Stimulated activated CD8-positive, alpha-beta memory T cell treated with anti-CD3 and anti-CD28 coated beads, Interleukin-7, amount 100 ng/mL, for 1 hour (primary cell): ENCODE results near the gene TANC1.
"Not testable (repeated sequence)": the region's sequence is repeated elsewhere in the genome, so short reads cannot be mapped to it uniquely, and the experiment has no call there.

Source experiments
- DNase-seq, 2 donors: peaks; one replicate each; pipeline ENCODE4 v3.0.0-alpha.2; 2020; ENCODE audit warnings: low read depth in 2 of 2

The TANC1 gene

DNA sequence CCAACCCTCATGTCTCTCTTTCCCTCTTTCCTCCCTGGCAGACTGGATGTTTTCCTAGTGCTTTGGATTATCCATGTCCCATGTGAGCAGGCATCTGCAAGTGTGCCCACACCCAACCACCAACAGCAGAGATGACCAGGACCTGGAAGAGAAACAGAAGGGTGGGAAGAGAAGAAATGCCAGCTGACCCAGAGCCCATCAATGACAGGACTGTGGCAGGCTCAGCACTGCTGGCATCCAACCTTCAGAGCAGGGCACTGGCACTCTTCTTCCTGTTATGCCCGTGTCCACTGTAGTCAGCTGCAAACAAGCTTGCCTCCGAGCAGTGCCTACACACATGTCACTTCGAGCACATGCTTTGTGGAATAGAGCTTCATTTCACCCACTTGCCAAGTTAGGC is 121.1 kb downstream of the TANC1 start:
- no peak for DNase-seq

DNA sequence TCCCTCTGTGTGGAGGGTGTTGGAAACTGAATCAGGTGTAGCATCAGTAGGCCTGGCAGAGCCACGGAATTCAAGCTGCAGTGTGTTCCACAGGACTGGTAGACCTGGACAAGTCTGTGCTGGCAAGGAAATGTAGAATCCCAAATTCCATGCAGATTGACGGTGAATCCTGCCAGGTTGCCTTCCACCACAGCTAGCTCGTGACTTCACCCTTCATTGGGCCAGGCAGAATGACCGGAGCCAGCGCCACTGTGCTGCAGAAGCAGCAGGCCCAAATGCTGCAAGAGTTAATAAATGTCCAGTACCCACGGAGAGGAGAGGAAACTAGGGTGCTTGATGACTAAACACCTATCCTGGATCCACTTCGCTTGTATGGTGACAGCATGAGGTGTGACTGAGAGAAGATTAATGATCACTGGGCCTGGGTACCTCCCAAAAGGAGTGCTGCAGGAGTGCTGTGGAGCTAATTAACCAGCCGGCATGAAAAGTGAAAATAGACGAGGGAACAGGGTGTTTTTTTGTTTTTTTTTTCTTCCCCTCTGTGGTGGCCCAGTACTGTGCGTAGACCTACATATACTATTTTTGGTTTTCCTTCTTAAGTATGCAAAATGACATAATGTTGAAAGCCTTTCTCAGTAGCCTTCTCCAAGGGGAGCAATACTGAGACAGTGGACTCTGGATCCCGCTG is 122.2 kb downstream of the TANC1 start:
- no peak for DNase-seq

DNA sequence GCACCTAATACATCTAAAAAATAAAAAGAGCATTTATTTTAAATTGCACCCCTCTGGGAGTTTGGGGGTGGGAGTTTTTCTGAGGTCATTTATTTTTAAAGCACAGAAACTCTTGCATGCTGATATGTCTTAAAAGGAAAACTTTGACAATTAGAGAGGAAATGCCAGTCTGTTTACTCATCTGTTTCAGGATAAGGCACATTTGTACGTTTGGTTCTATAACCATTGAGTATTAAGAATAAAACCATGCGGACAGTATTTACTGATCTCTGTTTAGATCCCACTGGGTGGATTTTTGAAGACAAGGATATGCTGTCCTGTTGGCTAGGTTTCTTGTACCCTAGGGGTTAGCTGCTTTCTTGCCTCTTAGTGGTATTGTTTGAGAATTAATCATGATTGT is 122.9 kb downstream of the TANC1 start:
- no peak for DNase-seq

DNA sequence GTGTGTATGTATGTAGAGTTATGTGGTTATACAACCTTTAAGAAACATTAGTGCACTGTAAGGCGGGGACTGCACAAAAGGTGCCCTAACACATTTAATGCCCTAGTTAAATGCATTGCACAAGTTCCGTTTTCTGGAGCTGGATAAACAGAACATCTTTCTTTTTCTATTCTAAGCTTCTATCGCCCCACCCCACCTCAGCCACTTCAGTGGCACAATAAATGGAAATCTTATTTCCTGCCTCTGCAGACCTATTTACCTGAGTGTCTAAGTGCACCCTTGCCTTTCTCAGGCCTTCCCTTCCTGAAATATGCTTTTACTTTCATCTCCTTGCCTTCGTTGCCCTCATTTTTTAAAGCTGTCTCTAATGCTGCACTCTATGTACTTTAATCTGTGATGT is 123.5 kb downstream of the TANC1 start:
- no peak for DNase-seq

DNA sequence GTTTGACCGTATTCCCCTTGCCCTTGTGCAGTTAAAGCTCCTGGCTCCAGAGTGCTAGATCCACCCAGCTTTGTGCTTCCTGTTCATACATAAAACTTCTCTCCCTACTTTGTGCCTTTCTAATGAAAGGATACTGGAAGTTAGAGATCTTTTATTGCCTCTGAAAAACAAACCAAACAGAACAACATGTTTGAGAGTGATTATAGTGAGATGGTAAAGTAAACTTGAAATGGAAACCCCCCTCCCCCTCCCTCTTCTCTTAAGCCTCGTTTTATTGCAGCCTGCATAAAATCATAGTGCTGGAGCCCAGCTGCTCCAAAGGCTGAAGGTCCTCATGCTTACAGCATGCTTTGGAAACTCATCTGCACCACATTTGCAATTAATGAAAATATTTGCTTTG is 125.1 kb downstream of the TANC1 start:
- DNase-seq = no peak

DNA sequence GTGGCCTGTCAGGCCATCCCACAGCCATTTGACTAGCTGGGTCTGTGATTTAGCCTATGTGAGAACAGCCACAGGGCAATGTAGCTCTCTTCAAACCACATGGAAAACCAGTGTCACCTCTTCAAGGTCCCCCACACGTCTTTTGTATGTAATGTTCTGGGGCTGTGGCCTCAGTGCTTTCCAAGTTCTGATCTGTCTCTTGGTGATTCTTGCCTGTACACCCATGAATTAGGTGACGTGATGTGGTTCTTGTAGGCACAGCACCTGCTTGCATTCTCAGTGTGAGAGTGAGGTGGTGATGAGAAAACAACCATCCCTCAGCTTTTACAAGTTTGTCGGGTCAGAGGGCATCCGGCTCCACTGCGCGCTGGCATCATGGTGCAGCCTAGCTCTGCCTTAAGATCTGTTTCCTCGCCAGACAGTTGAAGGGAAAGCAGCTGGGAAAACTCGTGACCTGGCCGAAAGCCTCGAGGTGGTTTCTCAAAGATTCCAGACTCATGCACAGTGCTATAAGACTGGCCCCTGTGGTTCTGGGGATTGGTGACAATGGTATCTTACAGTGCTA is 125.8 kb downstream of the TANC1 start:
- no peak for DNase-seq

DNA sequence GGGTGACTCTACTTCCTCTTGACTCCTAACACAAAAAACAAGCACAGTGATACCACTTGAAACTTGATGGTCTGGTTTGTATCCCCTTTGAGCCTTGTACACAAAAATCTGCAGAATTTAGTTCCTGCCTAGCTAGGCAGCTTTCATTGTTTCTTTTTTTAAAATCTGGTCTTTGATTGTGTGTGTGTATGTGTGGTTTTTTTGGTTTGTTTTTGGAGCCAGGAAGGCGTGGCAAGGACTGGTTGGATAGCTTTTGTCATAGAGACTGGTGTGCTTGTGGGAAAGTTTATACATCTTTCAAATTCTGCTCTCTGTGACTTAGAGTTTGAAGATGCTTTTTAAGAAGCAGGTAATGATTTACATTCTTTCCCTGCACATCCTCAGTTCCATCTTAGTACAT is 127.4 kb downstream of the TANC1 start:
- no peak for DNase-seq

DNA sequence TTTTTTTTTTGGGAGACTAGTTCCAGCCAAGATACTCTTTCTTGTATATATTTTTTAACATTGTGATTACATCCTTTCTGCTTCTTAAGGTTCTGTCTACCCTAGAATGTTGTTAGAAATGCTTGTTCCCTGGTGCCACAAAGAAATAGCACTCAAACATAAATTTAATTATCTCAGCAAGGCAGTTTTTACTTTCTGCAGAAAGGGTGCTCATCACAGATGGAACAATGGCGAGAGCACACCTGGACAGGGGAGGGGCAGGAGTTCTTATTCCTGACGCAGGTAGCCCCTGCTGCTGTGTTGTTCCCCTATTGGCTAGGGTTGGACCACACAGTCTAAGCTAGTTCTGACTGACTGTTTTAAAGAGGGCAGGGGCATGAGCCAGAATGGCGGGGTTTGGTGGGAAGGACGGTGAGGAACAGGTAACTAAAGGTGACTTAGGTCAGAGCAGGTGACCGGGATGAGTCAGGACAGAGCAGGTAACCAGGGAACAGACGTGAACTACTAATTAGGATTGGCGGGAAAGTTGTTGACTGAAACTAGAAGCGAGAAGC is 127.9 kb downstream of the TANC1 start:
- not testable (repeated sequence) for DNase-seq

DNA sequence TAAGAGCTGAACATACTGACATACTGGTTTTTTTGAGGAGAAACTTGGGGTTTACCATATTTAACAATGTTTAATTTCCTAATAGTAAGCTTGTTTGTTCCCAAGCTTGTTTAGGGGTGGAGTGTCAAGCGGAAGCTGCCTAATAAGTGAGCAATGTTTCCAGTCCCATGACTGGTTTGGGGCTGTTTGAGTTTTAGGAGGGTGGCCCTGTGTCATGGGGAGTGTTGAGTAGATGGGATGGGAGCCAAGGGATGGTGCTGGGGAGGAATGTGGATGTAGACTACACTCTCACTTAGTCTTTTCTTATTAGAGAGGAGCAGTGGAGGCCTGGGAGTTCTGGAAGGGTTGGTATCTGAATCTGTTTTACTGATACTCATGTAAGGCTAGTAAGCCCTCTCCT is 128.5 kb downstream of the TANC1 start:
- no peak for DNase-seq

DNA sequence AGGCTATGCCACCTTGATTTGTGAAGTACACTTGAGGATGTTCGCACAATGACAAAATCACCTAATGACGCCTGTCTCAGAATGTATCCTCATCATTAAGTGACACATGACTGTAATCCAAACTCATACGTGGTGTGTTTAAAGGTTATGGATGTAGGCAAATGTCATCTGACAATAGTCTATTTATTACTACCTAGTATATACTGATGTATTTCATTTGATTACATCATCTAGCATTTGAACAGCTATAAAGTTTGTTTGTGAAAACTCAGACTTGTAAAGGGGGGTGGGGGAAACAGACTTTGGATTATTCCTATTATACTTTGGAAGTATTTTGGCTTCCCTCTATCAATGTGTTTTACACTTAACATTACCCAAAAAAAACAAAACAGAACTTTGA is 129.9 kb downstream of the TANC1 start:
- DNase-seq = no peak

DNA sequence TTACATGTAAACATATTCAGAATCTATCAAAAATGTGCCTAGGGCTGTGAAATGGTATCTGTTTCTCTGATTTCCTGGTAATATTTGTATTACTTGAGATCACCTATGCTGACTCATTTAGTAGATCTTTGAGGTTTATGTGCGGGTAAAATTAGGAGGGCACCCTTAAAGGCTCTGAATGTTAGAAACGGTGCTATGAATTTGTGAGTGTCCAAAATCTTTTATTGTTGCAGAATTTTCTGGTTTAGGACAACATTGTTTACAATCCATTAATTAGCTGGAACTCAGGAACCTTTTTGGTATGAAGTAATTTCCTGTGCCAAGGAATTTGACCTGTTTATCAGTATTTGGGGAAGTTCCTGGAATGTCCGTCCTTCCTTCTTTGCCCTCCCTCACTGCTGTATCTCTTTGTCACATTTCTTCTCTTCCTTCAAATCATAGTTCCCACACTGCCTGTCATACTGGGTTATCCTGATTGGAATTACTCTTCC is 130.5 kb downstream of the TANC1 start:
- DNase-seq = no peak

DNA sequence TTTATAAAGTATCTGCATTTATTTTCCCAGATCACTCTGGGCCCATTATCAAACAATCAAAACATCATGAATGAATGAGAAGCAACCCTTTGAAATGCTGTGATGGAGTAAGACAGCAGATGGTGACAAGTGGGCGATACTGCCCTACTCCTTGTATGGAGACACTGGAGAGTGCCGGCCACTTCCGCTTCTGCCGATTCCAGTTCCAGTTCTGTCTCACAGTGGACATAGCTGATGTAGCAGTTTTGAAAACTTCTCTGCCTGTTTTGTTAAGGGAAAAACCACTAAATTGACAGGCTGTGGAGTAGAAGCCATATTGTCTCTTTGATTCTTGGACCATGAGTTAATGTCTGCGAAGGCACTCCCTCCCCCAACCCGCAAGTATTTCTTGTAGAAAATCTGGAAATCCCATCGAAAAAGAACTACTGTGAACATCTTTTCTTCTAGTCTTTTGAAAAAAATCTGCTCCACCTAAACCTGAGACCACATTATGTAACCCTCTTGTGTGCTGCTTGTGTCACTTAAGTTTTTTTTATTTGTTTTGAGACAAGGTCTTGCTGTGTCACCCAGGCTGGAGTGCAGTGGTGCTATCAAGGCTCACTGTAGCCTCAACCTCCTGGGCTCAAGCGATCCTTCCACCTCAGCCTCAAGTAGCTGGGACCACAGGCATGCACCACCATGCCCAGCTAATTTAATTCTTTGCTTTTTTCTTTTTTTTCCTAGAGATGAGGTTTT is 133.5 kb downstream of the TANC1 start:
- DNase-seq = no peak

DNA sequence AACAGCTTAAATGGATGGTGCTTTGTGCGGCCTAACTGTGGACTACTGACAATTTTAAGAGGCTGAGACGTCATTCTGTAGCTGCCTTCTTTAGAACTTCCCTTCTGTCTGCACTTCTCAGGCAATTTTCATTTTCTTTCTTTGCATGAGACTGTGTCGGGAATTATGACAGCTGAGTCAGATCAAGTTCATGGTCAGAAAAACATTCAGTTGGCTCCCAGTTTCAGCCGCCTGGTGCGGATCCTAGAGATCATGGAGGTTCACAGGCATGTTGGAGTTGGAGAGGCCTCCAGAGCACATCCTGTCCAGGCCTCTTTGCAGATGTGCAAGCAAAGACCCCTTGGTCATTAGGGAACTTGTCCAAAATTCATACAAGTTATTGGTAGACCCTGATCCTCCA is 135.0 kb downstream of the TANC1 start:
- no peak for DNase-seq

DNA sequence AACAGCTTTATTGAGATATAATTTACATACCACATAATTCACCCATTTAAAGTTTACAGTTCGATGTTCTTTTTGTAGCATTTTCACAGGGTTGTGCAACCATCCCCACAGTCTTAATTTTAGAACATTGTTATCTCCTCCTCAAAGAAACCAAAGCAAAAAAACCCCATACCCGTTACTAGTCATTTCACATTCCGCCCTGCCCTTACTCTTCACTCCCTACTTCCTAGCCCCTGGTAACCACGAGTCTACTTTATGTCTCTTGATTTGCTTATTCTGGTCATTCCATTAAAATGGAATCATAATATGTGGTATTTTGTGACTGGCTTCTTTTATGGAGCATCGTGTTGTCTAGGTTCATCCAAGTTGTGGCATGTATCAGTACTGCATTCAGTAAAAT is 137.7 kb downstream of the TANC1 start:
- DNase-seq = no peak

DNA sequence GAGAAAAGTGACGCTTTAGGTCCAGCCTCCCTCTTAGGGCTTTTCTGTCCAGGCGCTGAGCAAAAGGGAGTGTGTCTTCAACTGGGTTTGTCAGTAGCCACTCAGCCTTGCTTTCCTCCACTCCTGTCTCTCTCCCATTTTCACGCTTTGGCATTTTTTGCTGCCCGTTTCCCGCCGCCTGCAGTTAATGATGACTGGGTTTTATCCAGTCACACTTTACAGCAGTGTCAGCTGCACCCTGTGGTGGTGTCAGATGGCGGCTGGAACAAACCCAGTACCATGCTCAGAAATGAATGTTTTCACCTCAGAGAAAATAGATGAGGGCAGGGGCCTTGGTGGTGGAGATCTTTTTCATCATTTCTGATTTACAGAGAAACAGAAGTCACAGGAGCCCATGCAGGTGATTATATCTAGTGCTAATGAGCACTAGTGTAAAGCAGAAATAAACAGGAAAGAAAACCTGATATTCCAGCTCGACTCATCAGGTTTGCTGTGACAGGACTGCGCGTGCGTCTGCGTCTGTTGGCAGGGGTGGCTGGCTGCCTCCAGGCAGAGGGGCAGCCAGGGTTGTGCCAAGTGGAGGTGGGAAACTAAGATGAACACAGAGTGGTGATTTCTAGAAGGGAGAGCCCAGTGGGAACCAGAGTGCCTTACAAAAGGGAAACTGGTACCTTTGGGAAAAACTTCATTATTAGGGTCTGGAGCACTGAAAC is 139.9 kb downstream of the TANC1 start:
- no peak for DNase-seq

DNA sequence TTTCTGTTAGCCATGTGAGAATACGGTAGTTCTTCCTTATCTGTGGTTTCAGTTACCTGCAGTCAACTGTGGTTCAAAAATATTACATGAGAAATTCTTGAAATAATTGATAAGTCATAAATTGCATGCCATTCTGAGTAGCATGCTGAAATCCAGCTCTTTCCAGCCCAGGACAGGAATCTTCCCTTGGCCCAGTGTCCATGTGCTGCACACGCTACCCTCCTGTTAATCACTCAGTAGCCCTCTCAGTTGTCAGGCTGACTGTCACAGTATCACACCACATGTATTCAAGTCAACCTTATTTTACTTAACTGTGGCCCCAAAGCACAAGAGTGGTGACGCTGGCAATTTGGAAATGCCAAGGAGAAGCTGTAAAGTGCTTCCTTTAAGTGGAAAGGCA is 141.1 kb downstream of the TANC1 start:
- no peak for DNase-seq

DNA sequence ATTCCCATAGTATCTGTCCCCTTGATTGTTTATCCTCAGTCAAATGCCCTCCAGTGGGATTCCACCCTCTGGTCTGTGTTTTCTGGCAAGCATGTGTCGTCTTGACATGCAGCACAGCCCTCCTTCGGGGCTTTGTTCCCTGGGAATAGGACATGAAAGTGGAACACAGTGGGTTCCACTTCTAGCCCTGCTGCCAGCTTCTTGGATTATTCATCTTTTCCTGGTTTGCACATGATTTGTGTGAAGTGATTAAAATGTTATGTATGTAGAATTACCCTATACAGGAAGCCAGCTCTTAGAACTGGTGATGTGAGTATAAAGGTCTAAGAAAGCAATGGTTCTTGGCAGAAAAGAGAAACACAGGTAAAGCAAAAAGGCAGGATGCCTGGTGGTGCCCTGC is 142.3 kb downstream of the TANC1 start:
- no peak for DNase-seq

DNA sequence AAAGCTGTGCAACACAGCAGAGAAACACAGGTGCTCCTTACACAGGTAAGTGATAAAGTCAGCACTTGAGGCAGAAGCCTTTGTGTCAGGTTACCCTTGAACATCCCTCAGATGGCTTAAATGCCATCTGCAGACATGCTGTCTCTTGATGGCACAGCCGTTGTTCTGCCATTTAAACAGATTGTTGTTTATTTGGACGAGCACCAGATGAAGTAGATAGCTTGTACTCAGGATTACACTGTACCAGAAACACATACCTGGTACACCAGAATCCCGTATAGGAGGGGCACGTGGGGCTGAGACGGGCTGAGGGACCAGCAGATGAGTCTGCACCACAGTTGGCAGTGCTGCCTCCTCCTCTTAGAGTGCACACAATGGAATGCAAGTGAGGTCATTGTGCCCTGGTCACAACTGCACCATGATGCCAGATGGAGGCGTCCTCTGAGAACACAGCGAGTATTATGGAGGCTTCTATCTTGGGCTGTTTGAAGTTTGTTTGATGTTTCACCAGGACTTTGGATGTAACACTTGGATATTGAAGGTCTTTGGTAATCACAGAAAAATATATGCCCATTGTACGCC is 143.0 kb downstream of the TANC1 start:
- DNase-seq = no peak

DNA sequence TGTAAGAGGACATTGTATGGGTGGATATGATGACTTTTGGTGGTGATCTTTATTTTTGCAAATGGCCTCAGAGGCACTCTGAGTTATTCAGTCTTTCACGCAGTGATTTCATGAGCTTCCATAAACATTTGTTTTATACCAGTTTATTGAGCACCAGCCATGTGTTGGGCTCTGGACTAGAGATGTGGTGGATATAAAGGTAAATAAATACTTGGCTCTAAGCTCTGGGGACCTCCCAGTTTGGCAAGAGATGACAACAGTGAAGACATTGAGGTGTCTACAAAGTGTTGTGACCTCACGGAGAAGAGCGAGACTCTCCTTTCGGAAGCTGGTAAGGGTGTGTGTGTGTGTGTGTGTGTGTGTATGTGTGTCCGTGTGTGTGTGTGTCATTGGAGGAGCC is 146.4 kb downstream of the TANC1 start:
- no peak for DNase-seq

DNA sequence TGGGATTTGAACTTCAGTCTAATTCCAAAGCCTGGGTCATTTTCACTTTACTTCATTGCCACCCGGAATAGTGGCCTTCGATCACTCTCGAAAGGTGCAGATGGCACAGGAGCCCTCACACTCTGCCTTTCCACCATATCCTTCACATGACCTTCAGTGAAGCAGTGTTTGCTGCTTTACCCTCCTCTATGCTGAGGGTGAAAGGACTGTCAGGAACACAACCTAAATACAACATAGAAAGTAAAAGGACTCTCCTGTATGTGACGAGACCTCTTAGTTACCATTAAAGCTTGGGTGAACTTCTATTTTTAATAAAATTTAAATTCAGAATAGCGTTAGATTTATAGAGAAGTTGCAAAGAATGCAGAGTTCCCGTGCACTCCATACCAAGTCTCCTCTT is 148.5 kb downstream of the TANC1 start:
- DNase-seq = no peak

DNA sequence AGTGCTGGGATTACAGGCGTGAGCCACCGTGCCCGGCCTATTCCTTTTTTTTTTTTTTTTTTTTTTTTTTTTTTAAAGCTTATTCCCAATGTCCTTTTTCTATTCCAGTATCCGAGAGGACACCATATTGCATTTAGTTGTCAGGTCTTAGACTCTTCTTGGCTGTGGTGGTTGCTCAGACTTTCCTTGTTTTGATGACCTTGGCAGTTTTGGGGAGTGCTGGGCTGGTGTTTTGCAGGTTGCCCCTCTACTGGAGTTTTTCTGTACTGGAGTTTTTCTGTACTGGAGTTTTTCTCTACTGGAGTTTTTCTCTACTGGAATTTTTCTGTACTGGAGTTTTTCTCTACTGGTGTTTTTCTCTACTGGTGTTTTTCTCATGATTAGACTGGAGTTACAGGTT is 149.2 kb downstream of the TANC1 start:
- no peak for DNase-seq
